Measurements from ENCODE around the gene KRT15. TPM values are rescaled to one million over a fixed set of nuclear protein-coding genes. Genes with fewer than 3 reads are reported as not detected.

Gene KRT15
- polyA plus RNA-seq, 1 donor (not counting 4 experiments of a cell fraction or from before 2014, with no cell fraction given) = 729 TPM

DNA sequence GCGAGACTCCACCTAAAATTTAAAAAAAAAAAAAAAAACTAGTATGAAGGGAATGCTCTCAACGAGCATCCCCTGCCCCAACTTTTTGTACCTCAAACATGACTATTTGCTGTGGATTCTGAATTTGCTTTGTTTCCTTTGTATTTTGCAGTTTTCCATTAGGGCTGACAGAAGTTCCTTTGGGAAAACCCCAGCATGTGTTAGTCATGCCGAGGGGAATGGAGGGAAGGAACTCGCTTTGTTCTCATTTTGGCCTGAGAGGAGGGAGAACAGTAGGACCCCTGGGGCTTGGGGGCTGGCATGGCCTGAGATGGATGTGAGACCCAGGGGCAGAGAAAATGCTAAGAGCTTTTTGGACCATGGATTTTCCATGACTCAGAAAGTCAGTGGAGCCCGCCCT lies 32.7 kb upstream of the KRT15 start:
- Histone ChIP-seq H3K36me3 (ENCODE audit: control insufficient read depth in 2 of 2, extremely low read depth in 1 of 2, insufficient read depth in 2 of 2, low read length in 2 of 2) (no peaks in the 10 kb centered on the region), H3K9me1 (ENCODE audit: control insufficient read depth, extremely low read depth, insufficient read depth, low read length) (no peaks in the 10 kb centered on the region), H3K9me3 (ENCODE audit: control insufficient read depth, low read depth, low read length) (no peaks in the 10 kb centered on the region), H3K79me2 (ENCODE audit: control insufficient read depth, insufficient read depth, low read length) (no peaks in the 10 kb centered on the region), H3K27ac (ENCODE audit: control insufficient read depth, insufficient read depth, low read length) (no peak overlapping the region), H3K4me1 (ENCODE audit: control insufficient read depth, extremely low read depth, insufficient read depth, low read length) (peaks cover 52% of the 10 kb centered on the region), H3K4me2 (ENCODE audit: control insufficient read depth, extremely low read depth, insufficient read depth, low read depth, low read length) (no peak overlapping the region), H3K27me3 (ENCODE audit: control insufficient read depth, extremely low read depth, insufficient read depth, low read length) (no peaks in the 10 kb centered on the region), H3K4me3 (ENCODE audit: control insufficient read depth in 2 of 3, extremely low read depth in 1 of 3, insufficient read depth in 2 of 3, low read depth in 1 of 3, low read length in 3 of 3) (no peak overlapping the region), H2AFZ (ENCODE audit: control insufficient read depth, low read length) (no peak overlapping the region), H3K9ac (ENCODE audit: control insufficient read depth, extremely low read depth, insufficient read depth, low read length) (no peak overlapping the region), H4K20me1 (ENCODE audit: control insufficient read depth, extremely low read depth, insufficient read depth, low read length) (no peaks in the 10 kb centered on the region)
- TF ChIP-seq EZH2 (IDR thresholded peaks at IDR 0.05; ENCODE audit: low read length) = no peak
- TF ChIP-seq, protein P1, sequence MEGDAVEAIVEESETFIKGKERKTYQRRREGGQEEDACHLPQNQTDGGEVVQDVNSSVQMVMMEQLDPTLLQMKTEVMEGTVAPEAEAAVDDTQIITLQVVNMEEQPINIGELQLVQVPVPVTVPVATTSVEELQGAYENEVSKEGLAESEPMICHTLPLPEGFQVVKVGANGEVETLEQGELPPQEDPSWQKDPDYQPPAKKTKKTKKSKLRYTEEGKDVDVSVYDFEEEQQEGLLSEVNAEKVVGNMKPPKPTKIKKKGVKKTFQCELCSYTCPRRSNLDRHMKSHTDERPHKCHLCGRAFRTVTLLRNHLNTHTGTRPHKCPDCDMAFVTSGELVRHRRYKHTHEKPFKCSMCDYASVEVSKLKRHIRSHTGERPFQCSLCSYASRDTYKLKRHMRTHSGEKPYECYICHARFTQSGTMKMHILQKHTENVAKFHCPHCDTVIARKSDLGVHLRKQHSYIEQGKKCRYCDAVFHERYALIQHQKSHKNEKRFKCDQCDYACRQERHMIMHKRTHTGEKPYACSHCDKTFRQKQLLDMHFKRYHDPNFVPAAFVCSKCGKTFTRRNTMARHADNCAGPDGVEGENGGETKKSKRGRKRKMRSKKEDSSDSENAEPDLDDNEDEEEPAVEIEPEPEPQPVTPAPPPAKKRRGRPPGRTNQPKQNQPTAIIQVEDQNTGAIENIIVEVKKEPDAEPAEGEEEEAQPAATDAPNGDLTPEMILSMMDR (optimal IDR thresholded peaks at IDR 0.05 in 1 of 3, IDR thresholded peaks at IDR 0.05 in 1 of 3, conservative IDR thresholded peaks at IDR 0.05 in 1 of 3; ENCODE audit: extremely low read depth in 1 of 3, insufficient read depth in 2 of 3, low read length in 3 of 3) = no peak
- FAIRE-seq = no peak
- dilution Hi-C loops (cut with MboI; ENCODE audit: extremely low pct_ligation_motif_present, low sequenced_read_pairs) = no loop called here
- DNase-seq (ENCODE audit: low read depth, low spot score) = no peak

DNA sequence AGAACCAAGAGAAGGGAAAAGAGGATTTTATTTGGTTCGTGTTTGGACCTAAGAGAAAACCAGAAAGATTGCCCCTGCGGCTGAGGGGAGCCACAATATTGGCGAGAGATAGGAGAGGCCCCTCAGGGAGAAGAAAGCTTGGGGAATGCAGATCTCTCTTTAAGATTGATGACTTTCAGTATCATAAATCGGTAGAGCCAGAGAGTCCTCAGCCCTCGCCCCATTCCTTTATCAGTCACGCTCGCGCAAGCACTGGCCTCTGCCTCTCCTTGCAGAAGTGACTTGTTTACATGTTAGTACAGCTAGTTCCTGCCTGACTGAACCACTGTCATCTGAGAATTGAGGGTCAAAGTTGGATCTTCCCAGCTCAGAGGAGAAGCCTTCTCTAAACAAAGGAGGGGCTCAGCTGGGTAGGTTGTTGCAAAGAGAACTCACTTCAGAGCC lies 30.9 kb upstream of the KRT15 start:
- Histone ChIP-seq H4K20me1 (ENCODE audit: control insufficient read depth, extremely low read depth, insufficient read depth, low read length) (no peaks in the 10 kb centered on the region), H2AFZ (ENCODE audit: control insufficient read depth, low read length) (no peak overlapping the region), H3K79me2 (ENCODE audit: control insufficient read depth, insufficient read depth, low read length) (no peaks in the 10 kb centered on the region), H3K4me3 (ENCODE audit: control insufficient read depth in 2 of 3, extremely low read depth in 1 of 3, insufficient read depth in 2 of 3, low read depth in 1 of 3, low read length in 3 of 3) (no peak overlapping the region), H3K9me1 (ENCODE audit: control insufficient read depth, extremely low read depth, insufficient read depth, low read length) (no peaks in the 10 kb centered on the region), H3K27ac (ENCODE audit: control insufficient read depth, insufficient read depth, low read length) (no peak overlapping the region), H3K27me3 (ENCODE audit: control insufficient read depth, extremely low read depth, insufficient read depth, low read length) (no peaks in the 10 kb centered on the region), H3K36me3 (ENCODE audit: control insufficient read depth in 2 of 2, extremely low read depth in 1 of 2, insufficient read depth in 2 of 2, low read length in 2 of 2) (no peaks in the 10 kb centered on the region), H3K9ac (ENCODE audit: control insufficient read depth, extremely low read depth, insufficient read depth, low read length) (no peak overlapping the region), H3K9me3 (ENCODE audit: control insufficient read depth, low read depth, low read length) (no peaks in the 10 kb centered on the region), H3K4me2 (ENCODE audit: control insufficient read depth, extremely low read depth, insufficient read depth, low read depth, low read length) (peak overlapping the region; percentile 67), H3K4me1 (ENCODE audit: control insufficient read depth, extremely low read depth, insufficient read depth, low read length) (peaks cover 45% of the 10 kb centered on the region)
- FAIRE-seq (no peak), DNase-seq (ENCODE audit: low read depth, low spot score) (no peak)
- dilution Hi-C loops (cut with MboI; ENCODE audit: extremely low pct_ligation_motif_present, low sequenced_read_pairs) = no loop called here
- TF ChIP-seq EZH2 (IDR thresholded peaks at IDR 0.05; ENCODE audit: low read length) = no peak
- TF ChIP-seq, protein P1 (optimal IDR thresholded peaks at IDR 0.05 in 1 of 3, IDR thresholded peaks at IDR 0.05 in 1 of 3, conservative IDR thresholded peaks at IDR 0.05 in 1 of 3; ENCODE audit: extremely low read depth in 1 of 3, insufficient read depth in 2 of 3, low read length in 3 of 3) = no peak
